Bronchial epithelial cell (primary cell): Measurements from ENCODE around the gene ADARB2. TPM values are rescaled to one million over a fixed set of nuclear protein-coding genes. Genes with fewer than 3 reads are reported as not detected.

Experiments
- DNase-seq: peaks from one replicate; pipeline ENCODE4 v3.0.0-alpha.2; 2010; ENCODE audit warnings: low read depth
- FAIRE-seq: peaks from 2 replicates; lab custom pipeline; 2011; peaks lifted over from hg19 to GRCh38; lab: Jason Lieb, UNC
- H3K27me3 ChIP-seq: 2 replicates; pipeline ENCODE4 v1.5.1; 2011; ENCODE audit warnings: low read length; ENCODE audit not compliant: control insufficient read depth, insufficient read depth
- H3K36me3 ChIP-seq: 2 replicates; pipeline ENCODE4 v1.5.1; 2011; ENCODE audit warnings: low read length; ENCODE audit not compliant: control insufficient read depth, insufficient read depth
- H3K4me3 ChIP-seq: 2 replicates; pipeline ENCODE4 v1.5.1; 2011; ENCODE audit warnings: mild to moderate bottlenecking, low read depth, low read length, control low read depth
- total RNA-seq: library from RNA; depleted of rRNA; stranded (reverse); fragments of >200 nt; gene quantifications from 2 replicates; pipeline ENCODE4 v1.2.1, GENCODE V29; 2014
- TF ChIP-seq, protein P1 (sequence below): IDR thresholded peaks from 2 replicates; pipeline ENCODE4 v1.5.1; 2011; ENCODE audit warnings: mild to moderate bottlenecking, moderate library complexity, low read length, control low read depth, inconsistent platforms; ENCODE audit not compliant: insufficient read depth, severe bottlenecking

Gene ADARB2
- total RNA-seq, 1 donor from 2014 or later = not detected

DNA sequence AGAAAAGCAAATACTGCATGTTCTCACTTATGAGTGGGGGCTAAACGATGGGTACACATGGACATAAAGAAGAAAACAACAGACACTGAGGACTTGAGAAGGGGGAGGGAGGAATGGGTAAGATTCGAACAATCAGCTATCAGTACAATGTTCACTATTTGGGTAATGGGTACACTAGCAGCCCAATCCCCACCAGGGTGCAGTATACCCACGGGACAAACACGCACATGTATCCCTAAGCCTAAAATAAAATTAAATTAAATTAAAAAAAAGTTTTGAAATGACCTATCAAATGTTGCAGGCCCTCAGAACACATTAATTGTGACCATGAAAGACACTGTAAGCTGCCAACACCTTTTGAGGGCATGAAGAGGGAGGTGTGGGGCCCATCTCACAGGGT, 365.1 kb downstream of the ADARB2 start:
- FAIRE-seq (no peak), DNase-seq (no peak)
- Histone ChIP-seq H3K36me3 (no peaks in the 10 kb centered on the region), H3K27me3 (no peaks in the 10 kb centered on the region), H3K4me3 (no peak overlapping the region)
- TF ChIP-seq, protein P1, sequence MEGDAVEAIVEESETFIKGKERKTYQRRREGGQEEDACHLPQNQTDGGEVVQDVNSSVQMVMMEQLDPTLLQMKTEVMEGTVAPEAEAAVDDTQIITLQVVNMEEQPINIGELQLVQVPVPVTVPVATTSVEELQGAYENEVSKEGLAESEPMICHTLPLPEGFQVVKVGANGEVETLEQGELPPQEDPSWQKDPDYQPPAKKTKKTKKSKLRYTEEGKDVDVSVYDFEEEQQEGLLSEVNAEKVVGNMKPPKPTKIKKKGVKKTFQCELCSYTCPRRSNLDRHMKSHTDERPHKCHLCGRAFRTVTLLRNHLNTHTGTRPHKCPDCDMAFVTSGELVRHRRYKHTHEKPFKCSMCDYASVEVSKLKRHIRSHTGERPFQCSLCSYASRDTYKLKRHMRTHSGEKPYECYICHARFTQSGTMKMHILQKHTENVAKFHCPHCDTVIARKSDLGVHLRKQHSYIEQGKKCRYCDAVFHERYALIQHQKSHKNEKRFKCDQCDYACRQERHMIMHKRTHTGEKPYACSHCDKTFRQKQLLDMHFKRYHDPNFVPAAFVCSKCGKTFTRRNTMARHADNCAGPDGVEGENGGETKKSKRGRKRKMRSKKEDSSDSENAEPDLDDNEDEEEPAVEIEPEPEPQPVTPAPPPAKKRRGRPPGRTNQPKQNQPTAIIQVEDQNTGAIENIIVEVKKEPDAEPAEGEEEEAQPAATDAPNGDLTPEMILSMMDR = no peak

DNA sequence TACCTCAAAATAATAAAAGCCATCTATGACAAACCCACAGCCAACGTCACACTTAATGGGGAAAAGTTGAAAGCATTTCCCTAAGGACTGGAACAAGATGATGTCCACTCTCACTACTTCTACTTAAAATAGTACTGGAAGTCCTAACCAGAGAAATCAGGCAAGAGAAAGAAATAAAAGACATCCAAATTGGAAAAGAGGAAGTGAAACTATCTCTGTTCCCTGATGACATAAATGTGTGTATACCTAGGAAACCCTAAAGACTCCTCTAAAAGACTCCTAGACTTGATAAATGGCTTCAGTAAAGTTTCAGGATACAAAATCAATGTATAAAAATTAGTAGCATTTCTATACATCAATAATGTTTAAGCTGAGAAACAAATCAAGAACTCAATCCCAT, 367.0 kb downstream of the ADARB2 start:
- Histone ChIP-seq H3K27me3 (no peaks in the 10 kb centered on the region), H3K36me3 (no peaks in the 10 kb centered on the region), H3K4me3 (no peak overlapping the region)
- FAIRE-seq (no peak), DNase-seq (no peak)
- TF ChIP-seq, protein P1 = no peak

DNA sequence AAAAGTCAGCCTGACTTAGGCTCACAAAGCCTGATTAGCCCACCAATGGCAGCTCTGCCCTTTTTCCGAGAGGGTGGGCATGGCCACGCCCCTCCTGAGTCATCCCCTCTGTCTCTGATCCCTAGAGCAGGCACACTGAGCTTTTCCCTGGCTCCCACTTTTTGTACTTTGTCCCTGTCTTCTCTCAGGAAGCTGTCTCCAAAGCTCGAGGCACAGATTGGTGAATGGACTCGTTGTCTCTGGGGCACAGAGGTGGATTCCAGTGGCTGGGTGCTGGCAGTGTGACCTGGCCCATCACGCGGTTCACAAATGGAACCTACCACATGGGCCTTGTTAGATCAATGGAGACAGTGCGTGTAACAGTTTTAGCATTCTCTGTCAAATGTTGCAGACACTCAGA, 367.7 kb downstream of the ADARB2 start:
- no peak for DNase-seq
- no peak for FAIRE-seq
- Histone ChIP-seq H3K27me3 (no peaks in the 10 kb centered on the region), H3K4me3 (no peak overlapping the region), H3K36me3 (no peaks in the 10 kb centered on the region)
- TF ChIP-seq, protein P1 = no peak

DNA sequence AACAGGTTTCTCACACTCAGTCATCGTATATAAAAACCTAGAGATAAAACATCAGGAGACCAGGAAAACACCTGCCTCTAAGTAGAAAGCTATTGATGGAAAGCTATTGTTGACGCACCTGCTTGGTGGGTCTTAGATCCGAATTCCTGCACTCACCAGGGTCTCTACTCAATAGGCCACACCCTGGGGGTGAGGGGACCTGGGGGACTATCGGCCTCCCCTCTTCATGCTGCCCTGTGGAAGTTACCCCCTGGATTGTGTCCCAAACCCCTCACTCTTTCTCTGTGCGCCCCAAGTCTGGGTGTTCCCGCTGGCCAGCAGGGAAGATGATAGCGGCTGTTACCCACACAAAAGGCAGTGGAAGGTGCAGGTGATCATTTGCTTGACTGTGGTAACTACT, 368.1 kb downstream of the ADARB2 start:
- Histone ChIP-seq H3K27me3 (no peaks in the 10 kb centered on the region), H3K36me3 (no peaks in the 10 kb centered on the region), H3K4me3 (no peak overlapping the region)
- FAIRE-seq = no peak
- TF ChIP-seq, protein P1 = no peak
- no peak for DNase-seq

DNA sequence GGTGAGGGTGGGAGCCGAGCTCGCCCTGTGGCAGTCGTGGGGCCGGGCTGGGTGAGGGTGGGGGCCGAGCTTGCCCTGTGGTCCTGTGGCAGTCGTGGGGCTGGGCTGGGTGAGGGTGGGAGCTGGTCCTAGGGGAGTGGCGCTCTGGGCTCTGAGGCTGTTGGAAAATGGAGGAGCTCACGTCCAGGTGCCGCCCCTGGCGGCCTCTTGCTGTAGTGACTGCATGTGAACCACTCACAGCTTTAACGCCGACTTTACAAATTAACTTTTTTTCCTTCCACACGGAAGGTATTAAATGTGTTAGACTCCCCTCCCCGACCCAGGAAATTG, 368.5 kb downstream of the ADARB2 start:
- FAIRE-seq (no peak), DNase-seq (no peak)
- Histone ChIP-seq H3K36me3 (no peaks in the 10 kb centered on the region), H3K27me3 (no peaks in the 10 kb centered on the region), H3K4me3 (no peak overlapping the region)
- TF ChIP-seq, protein P1 = peak; percentile 5
